Type B pancreatic cell (in vitro differentiated cells): ENCODE results near the gene PCOLCE2. TPM values are rescaled to one million over a fixed set of nuclear protein-coding genes. Genes with fewer than 3 reads are reported as not detected.

Experiments
- DNase-seq: peaks from one replicate; pipeline ENCODE4 v3.0.0; 2021; ENCODE audit warnings: mixed read lengths; ENCODE audit not compliant: unreplicated experiment; ENCODE audit errors: extremely low spot score
- H3K27ac Mint-ChIP-seq: 2 replicates; pipeline ENCODE4 v1.8.0; 2021; ENCODE audit warnings: mild to moderate bottlenecking, mixed read lengths
- H3K27me3 Mint-ChIP-seq: 2 replicates; pipeline ENCODE4 v1.8.0; 2021; ENCODE audit warnings: mixed read lengths
- H3K36me3 Mint-ChIP-seq: 2 replicates; pipeline ENCODE4 v1.8.0; 2021; ENCODE audit warnings: mixed read lengths
- H3K4me1 Mint-ChIP-seq: one replicate; pipeline ENCODE4 v1.8.0; 2021; ENCODE audit warnings: mixed read lengths; ENCODE audit not compliant: unreplicated experiment
- H3K4me3 Mint-ChIP-seq: 2 replicates; pipeline ENCODE4 v1.8.0; 2021; ENCODE audit warnings: mild to moderate bottlenecking, mixed read lengths
- H3K9me3 Mint-ChIP-seq: 2 replicates; pipeline ENCODE4 v1.8.0; 2021; ENCODE audit warnings: mixed read lengths
- total RNA-seq: library from RNA; stranded (reverse); gene quantifications from 2 replicates; pipeline ENCODE4 v1.2.1, GENCODE V29; 2021; ENCODE audit warnings: low replicate concordance
- TF ChIP-seq, protein P1 (sequence below): fragments of 200-600 bp; sonication (generic); conservative IDR thresholded peaks from 2 replicates; pipeline ENCODE4 v1.5.0; 2021; ENCODE audit warnings: antibody characterized with exemption, mild to moderate bottlenecking

The PCOLCE2 gene
- total RNA-seq, 1 donor from 2014 or later, result 7.2 TPM

GRCh38 chr3:142768338-142768737 is 120.5 kb downstream of the PCOLCE2 start:
- DNase-seq, result no peak
- H3K36me3 Mint-ChIP-seq, result peaks cover 38% of the 10 kb centered on the region

More at GRCh38 chr3:142768338-142768737, 120.5 kb downstream of the PCOLCE2 start:
- Mint-ChIP-seq H3K9me3 (peaks cover 6% of the 10 kb centered on the region), H3K4me3 (no peak overlapping the region), H3K27me3 (no peaks in the 10 kb centered on the region), H3K4me1 (no peaks in the 10 kb centered on the region), H3K27ac (no peak overlapping the region)
- TF ChIP-seq, protein P1, sequence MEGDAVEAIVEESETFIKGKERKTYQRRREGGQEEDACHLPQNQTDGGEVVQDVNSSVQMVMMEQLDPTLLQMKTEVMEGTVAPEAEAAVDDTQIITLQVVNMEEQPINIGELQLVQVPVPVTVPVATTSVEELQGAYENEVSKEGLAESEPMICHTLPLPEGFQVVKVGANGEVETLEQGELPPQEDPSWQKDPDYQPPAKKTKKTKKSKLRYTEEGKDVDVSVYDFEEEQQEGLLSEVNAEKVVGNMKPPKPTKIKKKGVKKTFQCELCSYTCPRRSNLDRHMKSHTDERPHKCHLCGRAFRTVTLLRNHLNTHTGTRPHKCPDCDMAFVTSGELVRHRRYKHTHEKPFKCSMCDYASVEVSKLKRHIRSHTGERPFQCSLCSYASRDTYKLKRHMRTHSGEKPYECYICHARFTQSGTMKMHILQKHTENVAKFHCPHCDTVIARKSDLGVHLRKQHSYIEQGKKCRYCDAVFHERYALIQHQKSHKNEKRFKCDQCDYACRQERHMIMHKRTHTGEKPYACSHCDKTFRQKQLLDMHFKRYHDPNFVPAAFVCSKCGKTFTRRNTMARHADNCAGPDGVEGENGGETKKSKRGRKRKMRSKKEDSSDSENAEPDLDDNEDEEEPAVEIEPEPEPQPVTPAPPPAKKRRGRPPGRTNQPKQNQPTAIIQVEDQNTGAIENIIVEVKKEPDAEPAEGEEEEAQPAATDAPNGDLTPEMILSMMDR, result no peak

Other genes with a start within 250 kb of the PCOLCE2 start
- gene TRPC1, start 165.0 kb downstream of the PCOLCE2 start, total RNA-seq, result 3.4 and 11.7 TPM in 2 replicates
- 0.12 and 0.58 TPM in 2 replicates for gene PAQR9, start 74.6 kb upstream of the PCOLCE2 start, total RNA-seq
- 85.7 and 129 TPM in 2 replicates for gene U2SURP, start 112.5 kb upstream of the PCOLCE2 start, total RNA-seq
- 1.8 and 17.5 TPM in 2 replicates for gene CHST2, start 230.7 kb upstream of the PCOLCE2 start, total RNA-seq